Activated gamma-delta T cell treated with Interleukin-2 at 50 U/mL for 16 hours (primary cell): Measurements from ENCODE around the gene HAUS3.
"Not testable (repeated sequence)": the region's sequence is repeated elsewhere in the genome, so short reads cannot be mapped to it uniquely, and the experiment has no call there.

Source experiments
- DNase-seq: peaks from one replicate; pipeline ENCODE4 v3.0.0-alpha.2; 2020

Gene HAUS3

DNA sequence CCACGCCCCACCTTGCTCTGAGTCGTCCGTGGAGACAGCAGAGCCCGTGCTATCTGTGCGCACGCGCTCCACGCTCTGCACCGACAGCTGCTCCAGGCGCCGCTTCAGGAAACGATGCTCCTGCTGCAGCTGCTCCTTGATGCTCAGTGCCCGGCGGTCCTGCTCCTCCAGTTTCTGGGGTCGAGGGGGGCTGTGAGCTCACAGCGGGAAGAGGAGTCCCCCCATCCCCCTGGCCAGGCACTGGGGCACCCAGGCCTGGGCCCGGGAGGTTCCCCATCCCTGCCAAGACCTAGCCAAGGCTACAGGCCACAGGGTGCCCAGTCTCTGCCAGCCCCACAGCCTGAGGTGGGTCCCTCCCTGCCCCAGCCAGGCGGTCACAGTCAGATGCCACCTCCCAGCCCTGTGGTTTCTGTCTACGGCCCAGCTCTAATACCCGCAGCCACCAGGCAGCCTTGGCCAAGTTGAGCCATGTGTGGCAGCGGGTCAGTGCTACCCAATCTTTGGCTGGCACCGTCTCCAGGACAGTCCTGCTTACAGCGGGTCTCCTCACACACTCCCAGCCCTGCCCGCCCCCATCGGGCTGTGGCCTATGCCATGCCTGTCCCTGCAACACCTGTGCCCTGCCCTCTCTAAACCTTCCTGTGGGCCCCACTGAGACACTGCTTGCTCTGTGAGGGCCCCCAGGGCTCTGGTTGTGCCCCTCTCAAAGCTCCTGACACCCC, 9.3 kb upstream of the HAUS3 start:
- peak; percentile 3 for DNase-seq

DNA sequence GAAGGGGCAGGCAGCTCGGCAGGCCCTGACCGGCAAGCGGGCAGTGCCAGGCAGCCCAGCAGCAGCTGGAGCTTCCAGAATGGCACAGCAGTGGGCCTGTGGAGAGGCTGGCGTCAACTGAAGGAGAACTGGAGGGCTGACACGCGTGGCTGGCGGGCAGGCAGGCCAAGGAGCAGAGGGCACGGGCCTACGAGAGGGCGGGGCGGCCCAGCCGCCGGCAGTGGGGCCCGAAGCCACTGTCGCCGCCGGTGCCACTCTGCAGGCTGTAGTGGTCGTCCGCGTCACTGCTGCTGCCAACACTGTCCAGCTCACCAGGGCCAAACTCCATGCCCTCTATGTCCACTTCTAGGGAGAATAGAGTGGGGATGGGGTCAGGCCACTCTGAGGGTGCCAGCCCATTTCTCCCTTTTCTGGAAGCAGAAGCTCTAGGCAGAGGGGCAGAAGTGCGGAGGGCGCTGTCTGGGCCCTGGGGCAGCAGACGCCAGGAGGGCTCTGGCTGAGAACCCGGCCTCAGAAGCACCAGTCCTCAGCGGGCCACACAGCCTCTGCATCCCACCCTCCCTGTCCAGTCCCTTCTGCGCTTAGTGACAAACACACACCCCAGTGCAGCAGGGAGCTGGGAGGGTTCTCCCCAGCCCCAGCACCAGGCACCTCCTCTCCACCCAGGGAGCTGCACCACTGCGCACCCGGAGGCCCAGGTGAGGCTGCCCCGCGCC, 8.6 kb upstream of the HAUS3 start:
- no peak for DNase-seq

DNA sequence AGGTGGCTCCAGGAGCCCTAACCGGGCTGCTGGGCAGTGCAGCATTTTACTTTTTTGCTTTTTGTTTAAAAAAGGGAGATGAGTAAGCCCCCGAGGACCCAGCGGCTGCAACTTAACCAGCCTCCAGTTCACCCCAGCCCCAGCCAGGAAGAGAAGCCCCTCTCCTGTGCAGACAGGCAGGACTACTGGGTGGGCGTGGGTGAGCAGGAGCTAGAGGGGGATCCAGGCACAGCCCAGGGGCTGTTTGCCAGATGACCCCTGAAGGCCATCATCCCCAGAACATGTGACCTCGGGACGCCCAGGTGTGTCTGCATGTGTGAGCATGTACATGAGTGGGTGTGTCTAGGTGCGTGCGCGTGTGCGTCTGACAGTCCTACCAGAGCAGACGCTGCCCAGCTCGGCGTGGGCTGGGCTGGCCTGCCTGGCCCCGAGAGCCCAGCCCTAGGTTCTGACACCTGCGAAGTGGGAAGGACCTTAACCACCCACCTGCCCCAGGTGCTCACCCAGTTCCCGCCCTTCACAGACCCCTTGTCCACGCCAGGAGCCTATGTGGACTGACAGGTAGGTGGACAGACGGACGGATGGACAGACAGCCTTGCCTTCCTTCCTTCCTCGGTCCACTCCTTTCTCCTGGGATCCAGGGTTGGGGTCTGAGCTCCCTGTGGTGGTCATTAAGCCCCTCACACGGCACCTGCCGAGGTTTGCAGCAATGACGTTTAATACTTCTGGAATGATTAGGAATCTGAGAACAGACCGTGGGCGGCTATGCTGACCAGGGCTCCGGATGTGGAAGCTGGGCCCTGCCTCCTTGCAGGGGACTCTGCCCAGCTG, 7.8 kb upstream of the HAUS3 start:
- no peak for DNase-seq

DNA sequence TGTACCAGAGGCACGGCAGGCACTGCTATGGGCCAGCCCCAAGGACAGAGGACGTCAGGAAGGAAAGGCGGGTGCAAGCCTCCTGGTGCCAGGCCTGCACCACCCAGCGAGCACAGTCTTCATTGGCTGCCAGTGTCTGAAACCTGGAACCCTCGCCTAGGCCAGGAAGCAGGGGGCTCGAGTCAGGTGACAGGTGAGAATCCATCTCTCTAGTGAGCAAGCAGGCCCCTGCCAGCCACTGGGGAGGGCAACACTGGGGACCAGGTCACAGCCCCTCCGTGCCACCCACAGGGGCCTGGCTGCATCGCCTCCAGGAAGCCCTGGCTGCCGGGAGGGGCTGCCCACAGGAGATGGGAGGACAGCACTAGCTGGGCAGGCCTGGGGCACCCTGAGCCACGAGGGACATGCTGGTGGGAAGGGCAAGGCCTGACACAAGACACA, 6.9 kb upstream of the HAUS3 start:
- no peak for DNase-seq

DNA sequence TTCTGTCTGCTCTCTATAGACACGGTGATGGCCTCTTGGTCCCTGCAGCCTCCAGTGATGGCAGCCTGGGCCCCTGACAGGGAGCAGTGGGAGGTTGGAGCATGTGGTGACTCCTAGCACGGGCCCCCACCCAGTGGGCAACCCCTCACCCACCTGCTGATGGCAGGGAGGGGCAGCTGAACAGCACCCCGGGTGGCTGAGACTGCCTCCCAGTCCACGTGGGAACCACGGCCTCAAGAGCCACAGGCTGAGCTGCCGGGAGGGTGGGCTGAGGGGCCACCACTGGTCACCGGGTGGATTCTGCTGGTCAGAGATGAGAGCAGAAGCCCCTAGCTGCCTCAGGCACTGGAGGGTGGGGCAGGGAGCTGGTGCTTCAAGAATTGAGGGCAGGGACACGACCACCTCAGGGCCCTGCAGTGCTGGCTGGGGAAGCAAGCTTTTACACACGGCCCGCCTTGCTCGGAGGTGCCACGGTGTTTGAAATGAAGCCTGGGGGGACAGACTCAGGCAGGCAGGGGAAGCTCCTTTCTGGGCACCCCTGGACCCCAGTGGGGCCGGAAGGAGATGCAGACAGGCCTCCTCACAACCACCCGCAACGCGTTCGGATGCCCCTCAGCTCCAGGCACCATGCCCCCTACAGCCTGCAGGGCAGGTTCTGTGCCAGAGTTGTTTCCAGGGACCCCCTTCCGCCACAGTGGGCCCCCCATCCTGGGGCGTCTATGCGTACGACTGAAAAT, 6.3 kb upstream of the HAUS3 start:
- peak; percentile 3 for DNase-seq

DNA sequence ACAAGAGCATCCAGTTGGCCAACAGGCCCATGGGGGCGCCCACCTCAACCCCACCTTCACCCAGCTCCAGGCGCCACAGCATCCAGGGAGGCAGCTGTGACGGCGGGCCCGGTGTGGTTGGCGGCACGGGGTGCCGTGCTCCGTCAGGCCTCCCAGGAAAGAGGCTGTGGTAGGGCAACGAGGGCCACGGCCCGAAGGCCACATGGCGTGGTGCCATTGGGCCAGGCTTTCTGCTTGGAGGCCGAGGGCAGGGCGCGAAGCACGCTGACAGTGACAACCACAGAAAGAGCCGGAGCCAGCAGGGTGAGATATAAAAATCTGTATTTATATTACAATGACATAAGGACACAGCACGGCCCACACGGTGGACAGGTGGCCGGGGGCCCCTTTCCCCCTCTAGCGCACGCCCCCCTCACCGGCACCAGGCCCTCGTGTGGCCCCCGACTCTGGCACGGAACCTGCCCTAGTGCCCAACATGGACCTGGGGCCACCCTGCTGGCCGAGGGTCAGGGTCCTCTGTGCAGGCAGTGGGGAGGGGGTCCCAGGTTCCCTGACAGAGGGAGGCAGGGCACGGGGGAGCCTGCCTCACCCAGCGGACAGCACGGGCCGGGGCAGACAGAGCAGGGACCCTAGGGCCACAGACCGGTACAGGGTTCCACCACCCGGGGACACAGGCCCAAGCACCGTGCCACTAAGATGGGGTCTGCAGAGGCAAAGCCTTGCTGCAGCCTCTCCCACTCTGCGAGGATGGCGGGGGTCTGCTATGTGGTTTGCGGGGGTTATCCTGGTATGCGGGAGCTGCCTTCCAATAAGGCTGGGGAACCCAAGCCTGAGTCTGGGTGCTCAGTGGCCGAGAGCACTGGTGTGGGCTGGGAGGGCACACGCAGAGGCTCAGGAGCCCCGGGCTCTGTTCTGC, 5.5 kb upstream of the HAUS3 start:
- no peak for DNase-seq

DNA sequence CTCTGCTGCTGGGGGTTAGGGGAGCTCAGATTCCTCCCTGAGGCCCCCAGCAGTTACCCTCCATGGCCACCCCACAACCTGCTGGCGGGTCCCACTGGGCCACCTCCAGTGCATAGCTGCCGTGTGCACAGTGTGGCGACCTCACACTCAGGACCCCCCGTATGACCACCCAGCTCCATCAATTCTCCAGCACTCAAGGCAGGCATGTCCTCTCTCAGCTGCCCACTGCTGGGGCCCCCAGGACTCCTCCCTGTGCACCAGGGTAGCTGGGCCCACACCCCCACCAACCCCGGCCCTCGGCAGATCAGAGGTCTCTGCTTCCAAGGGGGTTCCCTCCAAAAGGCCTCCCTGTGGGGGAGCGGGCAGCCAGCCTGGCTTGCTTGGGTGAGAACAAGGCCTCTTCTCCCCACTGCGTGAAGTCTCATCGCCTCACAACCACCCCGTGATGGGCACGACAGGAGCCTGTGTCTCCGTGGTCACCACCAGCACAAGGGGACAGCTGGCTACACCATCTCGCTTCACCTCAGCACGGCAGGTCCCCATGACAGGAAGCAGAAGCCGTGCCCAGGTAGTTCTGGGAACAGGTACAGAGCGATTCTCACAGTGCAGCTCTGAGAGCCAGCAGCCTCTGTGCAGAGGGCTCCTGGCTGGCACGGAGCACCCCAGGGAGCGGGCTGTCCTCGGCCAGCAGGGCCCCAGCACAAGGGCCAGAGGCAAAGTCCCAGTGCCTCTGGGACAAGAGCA, 4.6 kb upstream of the HAUS3 start:
- no peak for DNase-seq

DNA sequence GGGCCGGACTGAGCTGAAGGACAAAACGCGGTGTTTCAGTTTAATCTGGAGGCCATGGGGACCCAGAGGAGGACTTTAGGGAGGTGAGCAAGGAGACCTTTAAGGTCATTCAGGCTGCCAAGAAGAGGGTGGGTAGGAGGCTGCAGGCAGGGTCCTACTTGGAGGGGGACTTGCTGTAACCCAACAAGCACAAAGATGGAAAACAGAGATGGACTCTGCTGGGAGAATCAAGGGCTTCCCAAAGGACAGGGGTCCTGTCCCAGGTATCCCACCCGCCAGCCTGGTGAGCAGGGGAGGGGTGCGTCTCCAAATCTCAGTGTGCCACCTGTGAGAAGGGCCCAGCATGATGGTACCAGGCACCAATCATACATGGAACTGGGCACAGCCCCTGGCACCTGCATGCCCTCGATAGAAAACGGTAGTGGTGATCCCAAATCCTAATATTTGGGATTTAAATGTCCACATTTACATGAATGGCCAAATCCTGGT, 3.9 kb upstream of the HAUS3 start:
- DNase-seq: no peak

DNA sequence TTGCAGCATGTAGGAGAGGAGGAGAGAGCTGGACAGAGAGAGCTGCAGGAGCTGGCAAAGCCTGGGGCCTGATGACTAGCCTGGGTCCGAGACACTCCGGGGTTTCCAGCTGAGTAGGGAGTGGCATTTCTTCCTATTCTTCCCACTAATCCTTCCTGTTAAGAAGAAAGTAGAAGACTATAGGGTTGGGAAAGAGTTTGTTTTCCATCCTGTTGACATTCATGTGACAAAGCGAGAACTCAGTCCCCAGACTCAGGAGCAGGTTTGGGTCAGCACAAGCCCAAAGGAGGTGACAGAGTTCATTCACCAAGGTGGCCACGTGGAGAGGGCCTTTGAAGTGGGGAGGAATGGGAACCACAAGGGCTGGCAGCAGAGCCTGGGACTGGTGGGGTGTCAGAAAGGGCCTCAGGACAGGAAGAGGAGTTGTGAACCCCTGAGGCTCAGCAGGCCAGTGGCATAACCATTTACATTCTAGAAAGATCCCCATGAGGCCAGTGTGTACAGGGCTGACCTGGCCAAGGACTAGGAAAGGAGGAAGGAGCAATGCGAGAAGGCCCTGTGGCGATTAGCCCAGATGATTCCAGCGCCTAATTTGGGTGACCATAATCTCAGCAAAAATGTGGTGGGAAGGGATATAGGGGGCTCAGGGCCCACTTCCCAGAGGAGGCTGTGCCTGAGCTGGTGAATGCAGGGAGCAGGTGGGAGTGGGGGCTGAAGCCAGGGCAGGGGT, 3.3 kb upstream of the HAUS3 start:
- no peak for DNase-seq

DNA sequence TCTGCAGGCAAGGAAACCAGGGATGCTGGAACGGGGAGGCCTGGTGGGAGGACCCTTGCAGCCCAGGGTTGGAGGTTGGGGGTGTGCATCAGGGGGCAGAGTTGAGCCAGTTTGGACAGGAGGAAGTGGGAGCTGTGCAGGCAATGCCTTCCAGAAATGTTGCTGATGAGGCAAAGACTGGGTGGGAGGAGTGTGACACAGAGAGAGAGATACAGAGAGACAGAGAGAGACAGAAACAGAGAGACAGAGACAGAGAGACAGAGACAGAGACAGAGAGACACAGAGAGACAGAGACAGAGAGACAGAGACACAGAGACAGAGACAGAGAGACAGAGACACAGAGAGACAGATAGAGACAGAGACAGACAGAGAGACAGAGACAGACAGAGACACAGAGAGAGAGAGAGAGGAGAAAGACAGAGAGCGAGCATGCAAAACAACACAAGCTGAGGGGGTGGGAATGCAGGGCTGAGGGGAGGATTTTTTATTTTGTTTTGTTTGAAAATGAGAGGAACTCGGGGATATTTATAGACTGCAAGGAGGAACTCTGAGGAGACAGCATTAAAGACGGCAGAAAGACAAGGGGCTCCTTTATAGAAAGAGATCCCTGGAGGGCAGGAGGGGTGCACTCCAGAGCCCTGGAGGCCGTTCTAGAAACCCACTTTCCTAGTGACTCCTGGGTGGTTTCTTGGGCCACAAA, 1.9 kb upstream of the HAUS3 start:
- DNase-seq: no peak

DNA sequence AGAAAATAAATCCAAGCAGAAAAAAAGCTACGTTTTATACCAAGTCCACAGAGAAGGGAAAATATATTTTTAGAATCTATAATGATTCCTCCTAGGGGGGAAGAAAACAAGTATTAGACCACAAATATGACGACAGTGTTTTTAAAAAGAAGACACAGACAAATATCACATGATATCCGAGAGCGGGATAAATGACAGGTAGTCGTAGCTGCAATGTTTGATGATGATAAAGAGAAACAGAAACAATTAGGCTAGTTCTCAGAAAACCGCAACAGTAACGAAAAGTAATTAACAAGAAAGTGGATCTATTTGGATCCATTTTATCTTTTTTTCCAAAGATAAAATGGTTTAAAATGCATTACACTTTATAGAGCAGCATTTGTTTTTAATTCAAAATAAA, 918 bp downstream of the HAUS3 start:
- no peak for DNase-seq

DNA sequence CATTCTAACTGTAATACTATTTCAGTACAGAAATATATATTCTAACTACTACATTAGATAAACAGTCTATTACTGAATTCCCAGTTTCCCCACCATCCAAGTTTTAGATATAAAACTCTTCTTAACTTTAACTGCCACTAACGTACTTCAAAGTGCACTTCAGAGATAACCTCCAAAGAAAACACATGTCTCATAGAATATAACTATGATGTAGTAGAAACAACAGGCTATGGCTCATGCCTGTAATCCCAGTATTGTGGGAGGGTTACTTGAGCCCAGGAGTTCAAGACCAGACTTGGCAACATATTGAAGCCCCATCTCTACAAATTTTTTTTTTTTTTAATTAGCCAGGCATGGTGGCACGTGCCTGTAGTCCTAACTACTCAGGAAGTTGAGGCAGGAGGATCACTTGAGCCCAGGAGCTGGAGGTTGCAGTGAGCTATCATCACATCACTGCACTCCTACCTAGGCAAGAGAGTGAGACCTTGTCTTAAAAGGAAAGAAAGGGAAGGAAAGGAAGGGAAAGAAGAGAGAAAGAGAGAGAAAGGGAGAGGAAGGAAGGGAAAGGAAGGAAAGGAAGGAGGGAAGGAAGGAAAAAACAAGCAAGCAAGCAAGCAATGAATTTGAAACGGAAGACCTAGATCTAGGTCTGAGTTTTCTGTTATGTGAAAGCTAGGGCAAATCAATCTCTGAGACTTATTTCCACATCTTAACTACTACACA, 4.8 kb downstream of the HAUS3 start:
- no peak for DNase-seq

DNA sequence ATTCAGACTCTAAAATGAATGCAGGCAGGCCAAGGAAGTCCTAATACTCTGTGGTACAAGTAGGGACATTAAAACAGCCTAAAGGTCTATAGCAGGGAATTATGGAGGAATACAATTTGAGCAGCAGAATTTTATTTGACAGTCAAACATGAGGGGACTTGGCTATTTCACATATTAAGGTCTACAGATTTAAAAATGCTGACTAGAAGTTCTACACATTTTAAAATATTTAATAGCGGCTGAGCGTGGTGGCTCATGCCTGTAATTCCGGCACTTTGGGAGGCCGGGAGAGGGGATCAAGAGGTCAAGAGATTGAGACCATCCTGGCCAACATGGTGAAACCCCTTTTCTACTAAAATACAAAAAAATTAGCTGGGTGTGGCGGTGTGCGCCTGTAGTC, 10.8 kb downstream of the HAUS3 start:
- DNase-seq: no peak

DNA sequence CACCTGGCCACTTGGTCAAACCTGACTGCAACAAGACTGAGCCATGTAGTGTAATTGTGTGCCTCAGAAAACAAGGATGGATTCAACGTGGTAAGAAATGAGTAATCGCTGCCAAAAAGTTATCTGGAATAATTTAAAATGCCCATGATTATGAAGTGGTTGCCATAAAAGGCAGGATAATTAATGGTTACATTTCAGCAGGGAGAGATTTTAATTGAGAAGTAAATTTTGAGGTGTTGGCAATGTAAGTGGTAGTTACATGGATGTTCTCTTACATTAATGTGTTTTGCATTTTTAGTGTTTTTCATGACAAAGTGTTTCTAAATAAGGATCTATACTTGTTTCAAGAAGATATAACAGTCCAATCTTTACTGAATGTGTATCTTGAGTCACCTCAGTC, 15.7 kb downstream of the HAUS3 start:
- DNase-seq: no peak

DNA sequence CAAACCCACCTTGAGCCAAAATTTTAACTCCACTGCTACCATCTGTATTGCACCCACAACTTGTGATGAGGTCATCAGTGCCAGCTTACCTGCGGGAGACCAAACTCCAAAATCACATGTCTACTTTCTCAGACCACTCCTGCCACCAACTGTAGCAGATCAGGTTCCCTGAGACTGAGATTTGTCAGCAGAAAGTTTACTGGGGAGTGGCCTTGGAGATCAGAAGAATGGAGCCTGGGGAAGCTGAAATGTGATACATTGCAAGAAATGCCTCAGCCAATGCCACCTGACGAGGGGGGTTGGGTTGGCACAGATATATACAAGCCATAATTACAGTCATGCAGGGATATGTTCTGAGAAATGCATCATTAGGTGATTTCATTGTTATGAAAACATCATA, 19.1 kb downstream of the HAUS3 start:
- DNase-seq: no peak

DNA sequence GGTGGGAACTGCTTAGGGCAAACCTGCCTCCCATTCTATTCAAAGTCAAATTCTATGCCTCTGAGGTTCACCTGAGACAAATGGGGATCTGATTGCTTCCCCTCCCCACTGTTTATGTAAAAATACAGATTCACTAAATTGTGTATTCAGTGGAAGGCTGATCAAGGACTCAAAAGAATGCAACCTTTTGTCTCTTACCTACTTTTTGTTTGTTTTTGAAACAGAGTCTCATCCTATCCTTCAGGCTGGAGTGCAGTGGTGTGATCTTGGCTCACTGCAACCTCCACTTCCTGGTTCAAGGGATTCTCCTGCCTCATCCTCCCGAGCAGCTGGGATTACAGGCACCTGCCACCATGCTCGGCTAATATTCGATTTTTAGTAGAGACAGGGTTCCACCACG, 20.5 kb downstream of the HAUS3 start:
- DNase-seq: not testable (repeated sequence)

DNA sequence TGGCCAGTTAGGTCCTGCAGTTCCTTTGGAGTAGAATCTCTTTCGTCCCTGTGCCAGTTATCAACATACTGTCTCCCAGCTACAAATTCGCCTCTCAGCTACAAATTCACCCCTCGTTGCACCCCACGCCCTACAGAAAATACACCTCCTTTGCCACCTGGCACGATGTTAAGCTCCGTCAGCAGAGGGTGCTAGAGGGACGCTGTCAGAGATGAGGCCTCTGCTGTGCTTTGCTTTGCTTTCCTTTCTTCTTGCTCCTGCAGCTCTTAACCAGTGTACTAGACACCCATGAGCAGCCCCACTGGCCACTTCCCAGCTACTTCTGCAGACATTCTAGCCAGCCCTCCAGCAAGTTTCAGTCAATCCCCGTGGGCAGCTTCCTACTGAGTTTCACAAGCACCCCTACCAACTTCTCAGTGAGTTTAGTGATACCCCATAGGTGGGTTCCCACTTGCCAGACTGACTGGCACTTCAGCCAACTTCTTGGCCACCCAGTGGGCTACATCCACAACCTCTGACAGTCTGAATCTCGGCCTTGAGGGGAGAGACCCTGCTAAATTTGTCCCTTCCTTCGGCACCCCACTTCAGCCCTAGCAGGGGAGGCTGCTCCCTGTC, 21.8 kb downstream of the HAUS3 start:
- peak; percentile 82 for DNase-seq

DNA sequence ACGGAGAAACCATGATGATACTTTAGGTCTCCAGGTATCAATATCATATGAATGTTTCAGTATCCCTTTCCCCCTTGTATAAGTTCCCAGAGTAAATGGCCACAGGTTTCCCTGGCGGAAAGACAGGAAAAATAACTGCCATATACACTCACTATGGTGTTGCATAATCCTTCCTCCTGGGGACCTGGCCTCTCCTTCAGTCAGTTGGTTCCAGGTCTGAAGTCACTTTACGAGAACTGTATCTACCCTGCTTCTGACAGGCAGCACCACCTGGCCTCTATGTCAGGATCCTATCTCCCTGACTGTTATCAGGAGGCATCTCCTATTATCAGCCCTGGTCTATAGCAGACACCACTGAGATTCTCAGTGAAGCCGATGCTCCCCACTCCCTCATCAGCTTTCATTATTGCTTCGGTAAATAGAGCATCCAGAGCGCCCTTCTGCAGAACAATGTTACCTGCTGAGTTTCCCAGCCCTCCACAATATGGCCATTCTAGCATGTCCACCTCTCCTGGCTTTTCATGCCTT, 22.6 kb downstream of the HAUS3 start:
- no peak for DNase-seq
